Measurements from ENCODE around the gene UAP1L1.
A peak's percentile ranks its signal among the peaks of the same experiment; 100 is the strongest.

Gene UAP1L1

GRCh38 chr9:137042751-137043727, 34.3 kb upstream of the UAP1L1 start:
- DNase-seq (ENCODE audit: low spot score): peak; percentile 63

DNA sequence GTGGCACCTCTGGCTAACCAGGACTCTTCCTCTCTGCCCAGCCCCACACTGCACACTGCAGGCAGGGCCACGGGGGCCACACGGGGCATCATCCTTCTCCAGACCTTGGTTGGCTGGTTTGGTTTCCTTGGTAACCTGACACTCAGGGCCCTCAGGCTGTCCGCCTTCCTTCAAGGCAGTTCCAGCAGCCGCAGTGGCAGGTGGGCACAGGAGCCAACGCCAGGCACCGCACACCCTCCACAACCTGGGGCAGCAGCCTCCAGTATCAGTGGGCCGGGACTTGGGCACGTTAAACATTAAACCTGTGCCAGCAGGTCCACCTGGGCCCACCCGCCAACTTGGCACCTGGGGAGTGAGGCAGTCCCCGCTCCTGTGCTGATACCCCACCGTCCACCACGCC, 33.3 kb upstream of the UAP1L1 start:
- DNase-seq (ENCODE audit: low spot score): no peak

DNA sequence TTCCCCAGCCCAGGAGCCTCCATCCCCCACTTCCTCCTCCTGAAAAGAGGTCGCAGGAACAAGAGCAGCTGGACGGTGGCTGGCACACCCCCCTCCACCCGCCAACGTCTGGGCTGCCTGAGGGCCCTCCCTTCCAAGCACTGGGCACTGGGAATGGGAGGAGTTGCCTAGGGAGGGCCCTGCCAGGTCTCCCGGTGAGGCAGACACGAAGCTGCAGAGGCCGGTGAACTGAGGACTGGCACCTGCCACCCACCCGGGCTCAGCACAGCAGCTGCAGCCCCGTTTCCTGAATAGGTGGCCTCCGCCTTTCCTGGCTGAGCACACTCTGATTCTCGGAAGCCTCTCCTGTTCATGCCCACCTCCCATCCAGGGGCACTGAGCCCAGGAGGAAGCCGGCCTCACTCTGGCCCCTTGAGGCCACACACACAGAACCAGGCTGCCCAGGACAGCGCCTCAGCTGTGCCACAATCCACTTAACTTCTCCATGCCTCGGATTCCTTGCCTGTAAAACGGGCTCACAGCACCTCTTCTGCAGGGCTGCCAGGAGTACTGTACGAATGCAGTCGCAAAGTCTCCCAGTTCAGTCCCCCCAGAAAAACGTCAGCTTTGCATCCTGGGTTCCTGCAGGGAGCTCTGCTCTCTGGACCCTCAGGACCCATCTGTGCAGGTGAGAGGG, 32.7 kb upstream of the UAP1L1 start:
- peak; percentile 69 for DNase-seq (ENCODE audit: low spot score)

GRCh38 chr9:137045294-137046087, 31.8 kb upstream of the UAP1L1 start:
- DNase-seq (ENCODE audit: low spot score): peak; percentile 81

- DNase-seq (ENCODE audit: low spot score): peak; percentile 92
Observed at GRCh38 chr9:137046088-137046787, 31.1 kb upstream of the UAP1L1 start, which contains the start of gene NPDC1. Gene NPDC1, minus strand, starts transcription at chr9:137046177. Its CDS starts 188 bp downstream, at chr9:137045989.

GRCh38 chr9:137048655-137049543, 28.4 kb upstream of the UAP1L1 start:
- peak; percentile 67 for DNase-seq (ENCODE audit: low spot score)

DNA sequence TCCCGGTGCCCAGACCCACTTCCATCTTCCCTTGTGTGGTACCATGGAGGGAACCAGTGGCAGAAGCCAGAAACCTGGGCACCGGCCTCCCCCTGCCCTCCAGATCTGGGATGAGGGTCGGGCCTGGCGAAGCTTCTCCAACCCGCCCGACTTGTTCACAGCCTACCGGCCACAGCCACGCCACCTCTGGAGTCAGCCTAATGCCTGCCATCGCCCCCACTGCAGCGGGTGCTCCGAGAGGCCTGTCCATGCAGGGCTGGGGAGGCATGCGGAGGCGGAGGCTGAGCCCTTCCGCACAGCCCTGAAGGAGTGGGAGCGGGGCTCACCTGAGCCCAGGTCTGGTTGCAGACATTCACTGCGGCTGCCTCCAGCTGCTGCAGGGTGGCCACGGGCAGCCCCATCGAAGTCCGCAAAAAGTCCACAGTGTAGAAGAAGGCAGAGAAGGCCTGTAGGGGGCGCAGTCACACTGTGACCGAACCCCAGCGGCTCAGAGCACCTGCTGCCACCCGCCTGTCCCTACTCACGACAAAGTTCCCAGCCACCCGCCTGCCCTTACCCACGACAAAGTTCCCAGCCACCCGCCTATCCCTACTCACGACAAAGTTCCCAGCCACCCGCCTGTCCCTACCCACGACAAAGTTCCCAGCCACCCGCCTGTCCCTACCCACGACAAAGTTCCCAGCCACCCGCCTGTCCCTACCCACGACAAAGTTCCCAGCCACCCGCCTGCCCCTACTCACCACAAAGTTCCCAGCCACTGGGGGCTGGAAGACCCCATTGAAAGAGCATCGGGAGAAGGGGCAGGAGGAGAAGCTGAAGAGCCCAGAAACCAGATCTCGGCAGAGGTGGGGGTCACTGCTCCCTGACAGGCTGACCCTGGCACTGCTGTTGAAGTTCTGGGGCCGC, 27.5 kb upstream of the UAP1L1 start:
- peak; percentile 79 for DNase-seq (ENCODE audit: low spot score)

DNA sequence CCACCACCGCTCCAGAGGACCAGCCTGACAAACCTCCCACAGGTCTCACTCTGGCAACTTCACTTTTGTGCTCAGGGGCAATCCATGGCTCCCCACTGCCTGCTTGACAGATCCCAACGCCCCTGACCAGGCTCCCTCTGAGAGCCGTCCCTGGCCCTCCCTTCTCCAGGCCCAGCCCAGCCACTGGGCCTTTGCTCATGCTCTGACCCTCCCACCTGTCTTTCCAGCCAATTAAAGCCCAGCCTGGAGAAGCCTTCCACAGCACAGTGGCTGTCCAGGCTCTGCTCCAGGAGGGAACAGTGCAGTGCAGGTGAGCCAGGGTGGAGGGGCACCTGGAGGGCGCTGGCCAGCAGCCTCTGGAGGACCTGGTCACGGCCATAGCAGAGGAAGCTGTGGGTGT, 26.7 kb upstream of the UAP1L1 start:
- DNase-seq (ENCODE audit: low spot score): no peak

GRCh38 chr9:137051145-137051724, 26.1 kb upstream of the UAP1L1 start:
- DNase-seq (ENCODE audit: low spot score): no peak

- no peak for DNase-seq (ENCODE audit: low spot score)
Observed at GRCh38 chr9:137052293-137052692, 25.0 kb upstream of the UAP1L1 start.

DNA sequence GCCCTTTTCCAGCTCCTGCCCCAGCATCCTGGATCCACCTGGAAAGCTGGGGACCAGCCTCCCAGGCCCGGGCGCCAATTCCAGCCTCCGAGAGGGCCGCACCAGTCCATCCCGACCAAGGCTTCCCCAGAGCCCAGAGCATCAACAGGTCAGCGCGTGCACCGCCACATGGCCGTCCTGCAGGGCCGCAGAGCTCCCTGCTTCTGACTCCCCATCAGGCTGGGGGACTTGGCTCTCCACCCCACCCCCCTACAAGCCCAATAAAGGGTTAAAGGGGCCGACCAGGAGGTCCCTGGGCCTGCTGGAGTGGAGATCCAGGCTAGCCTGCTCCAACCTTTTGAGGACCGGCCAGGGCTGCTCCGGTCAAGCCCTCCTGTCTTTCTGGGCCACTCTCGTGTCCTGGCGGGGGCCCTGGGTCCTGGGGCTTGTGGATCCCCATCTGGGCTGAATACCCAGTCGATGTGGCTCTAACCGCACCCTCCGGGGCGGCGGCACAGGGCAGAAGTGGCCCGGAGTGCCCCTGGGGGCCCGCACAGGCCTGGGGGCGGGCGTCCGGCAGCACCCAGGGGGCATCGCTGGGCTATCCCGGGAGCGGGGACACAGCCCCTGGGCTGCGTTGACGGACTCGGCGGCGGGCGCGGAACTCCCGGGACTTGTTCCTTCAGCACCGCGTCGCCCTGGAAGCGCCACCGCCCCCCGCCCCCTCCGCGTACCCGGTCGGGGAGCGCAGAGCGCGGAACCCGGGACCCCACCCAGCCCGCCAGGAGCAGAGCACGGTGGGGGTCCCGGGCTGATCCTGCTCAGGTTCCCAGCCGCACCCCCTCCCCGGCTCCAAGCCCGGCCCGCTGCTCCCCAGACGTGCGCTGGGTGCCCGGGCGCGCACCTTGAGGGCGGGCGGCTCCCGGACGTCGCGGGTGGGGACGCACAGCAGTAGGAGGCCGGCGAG, 24.0 kb upstream of the UAP1L1 start:
- DNase-seq (ENCODE audit: low spot score): no peak

GRCh38 chr9:137053944-137054931, 23.1 kb upstream of the UAP1L1 start, which contains the start of gene ENTPD2:
Gene ENTPD2, minus strand, starts transcription at chr9:137054061. Its CDS starts 64 bp downstream, at chr9:137053997.
- DNase-seq (ENCODE audit: low spot score): no peak

DNA sequence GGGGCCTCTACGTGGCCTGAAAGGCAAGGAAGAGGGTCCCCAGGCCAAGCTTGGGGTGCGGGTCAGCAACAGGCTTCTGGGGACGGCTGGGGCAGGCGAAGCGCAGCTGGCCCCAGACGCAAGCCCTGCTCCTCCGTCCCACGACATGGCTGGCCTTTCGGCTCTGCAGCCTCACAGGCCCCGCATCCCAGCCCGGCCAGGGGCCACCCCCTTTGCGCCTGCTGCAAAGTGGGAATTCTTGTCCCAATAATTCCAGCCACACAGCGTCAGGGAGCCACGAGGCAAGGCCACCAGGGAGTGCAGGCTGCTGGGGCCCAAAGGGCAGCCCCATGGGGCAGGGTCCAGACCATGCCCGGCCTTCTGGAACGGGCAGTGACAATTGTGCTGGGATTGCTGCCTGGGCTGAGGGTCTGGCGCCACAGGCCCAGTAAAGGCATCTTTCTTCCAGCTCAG, 22.4 kb upstream of the UAP1L1 start:
- no peak for DNase-seq (ENCODE audit: low spot score)

GRCh38 chr9:137055385-137056364, 21.6 kb upstream of the UAP1L1 start:
- DNase-seq (ENCODE audit: low spot score): no peak

DNA sequence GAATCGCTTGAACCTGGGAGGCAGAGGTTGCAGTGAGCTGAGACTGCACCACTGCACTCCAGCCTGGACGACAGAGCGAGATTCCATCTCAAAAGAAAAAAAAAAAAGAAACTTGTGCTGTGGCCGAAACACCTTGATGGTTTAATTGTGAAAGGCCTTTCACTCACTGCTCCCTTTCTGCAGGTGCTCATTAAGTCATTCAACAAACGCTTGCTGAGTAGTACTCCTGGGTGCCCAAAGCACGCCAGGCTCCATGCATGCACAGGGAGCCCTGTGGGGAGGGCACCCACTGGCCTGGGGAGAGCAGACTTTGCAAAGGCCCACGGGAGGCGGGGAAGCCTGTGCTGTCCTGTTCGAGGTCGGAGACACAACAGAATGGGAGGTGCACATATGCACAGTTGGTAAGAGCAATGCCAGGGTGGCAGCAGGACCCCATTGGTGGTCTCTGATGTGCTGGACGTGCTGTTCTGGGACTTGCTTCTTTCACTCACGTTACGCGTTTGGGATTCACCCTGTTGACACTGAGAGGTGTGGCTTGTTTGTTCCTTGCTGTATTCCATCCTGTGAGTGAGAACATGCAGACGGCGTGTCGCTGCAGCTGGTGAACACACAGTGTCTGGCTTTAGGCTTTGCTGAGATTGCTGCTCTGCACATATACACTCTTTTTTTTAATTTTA, 20.4 kb upstream of the UAP1L1 start:
- DNase-seq (ENCODE audit: low spot score): no peak
